ENCODE measurements around the gene MCC. TPM values are rescaled to one million over a fixed set of nuclear protein-coding genes. Genes with fewer than 3 reads are reported as not detected.

Gene MCC
- total RNA-seq, 2 experiments from 2014 or later = 0.25 TPM; not detected in 1

DNA sequence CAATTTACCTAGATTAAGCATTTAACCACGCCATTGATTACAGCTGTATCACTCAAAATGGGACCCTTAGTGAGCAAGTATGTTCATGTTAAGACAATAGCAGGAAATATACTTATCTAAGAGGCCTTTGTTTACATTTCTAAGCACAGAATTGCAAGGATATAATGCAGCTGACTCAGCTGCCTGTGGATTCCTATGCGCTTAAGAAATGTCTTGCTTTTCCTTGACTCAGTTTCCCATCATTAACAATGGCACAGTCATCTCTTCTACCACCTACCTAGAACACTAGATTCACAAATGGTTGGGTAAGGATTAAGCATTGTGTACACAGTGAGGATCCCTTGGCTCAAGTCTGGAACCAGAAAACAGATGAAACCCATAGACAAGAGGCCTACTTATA, 217.2 kb downstream of the MCC start:
- Histone ChIP-seq H3K9me2 (ENCODE audit: insufficient read depth, low read length) (no peaks in the 10 kb centered on the region), H3K36me3 (ENCODE audit: insufficient read depth, low read length) (no peaks in the 10 kb centered on the region), H3K4me3 (ENCODE audit: low read depth, low read length, poor library complexity, severe bottlenecking) (no peak overlapping the region), H2AFZ (ENCODE audit: low read length) (no peak overlapping the region), H4K20me1 (ENCODE audit: insufficient read depth, low read length) (no peaks in the 10 kb centered on the region), H3K79me2 (ENCODE audit: insufficient read depth, low read depth, low read length) (no peaks in the 10 kb centered on the region), H3K9me3 (ENCODE audit: low read length) (no peaks in the 10 kb centered on the region), H3K4me1 (ENCODE audit: insufficient read depth, low read length, poor library complexity, severe bottlenecking) (no peaks in the 10 kb centered on the region), H3K4me2 (ENCODE audit: low read length) (no peak overlapping the region), H3K27ac (ENCODE audit: low read depth, low read length, poor library complexity, severe bottlenecking) (no peak overlapping the region)
- TF ChIP-seq, protein P1, sequence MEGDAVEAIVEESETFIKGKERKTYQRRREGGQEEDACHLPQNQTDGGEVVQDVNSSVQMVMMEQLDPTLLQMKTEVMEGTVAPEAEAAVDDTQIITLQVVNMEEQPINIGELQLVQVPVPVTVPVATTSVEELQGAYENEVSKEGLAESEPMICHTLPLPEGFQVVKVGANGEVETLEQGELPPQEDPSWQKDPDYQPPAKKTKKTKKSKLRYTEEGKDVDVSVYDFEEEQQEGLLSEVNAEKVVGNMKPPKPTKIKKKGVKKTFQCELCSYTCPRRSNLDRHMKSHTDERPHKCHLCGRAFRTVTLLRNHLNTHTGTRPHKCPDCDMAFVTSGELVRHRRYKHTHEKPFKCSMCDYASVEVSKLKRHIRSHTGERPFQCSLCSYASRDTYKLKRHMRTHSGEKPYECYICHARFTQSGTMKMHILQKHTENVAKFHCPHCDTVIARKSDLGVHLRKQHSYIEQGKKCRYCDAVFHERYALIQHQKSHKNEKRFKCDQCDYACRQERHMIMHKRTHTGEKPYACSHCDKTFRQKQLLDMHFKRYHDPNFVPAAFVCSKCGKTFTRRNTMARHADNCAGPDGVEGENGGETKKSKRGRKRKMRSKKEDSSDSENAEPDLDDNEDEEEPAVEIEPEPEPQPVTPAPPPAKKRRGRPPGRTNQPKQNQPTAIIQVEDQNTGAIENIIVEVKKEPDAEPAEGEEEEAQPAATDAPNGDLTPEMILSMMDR (conservative IDR thresholded peaks at IDR 0.05; ENCODE audit: low read length) = no peak
- TF ChIP-seq EZH2phosphoT487 (IDR thresholded peaks at IDR 0.05; ENCODE audit: borderline replicate concordance, low read depth, low read length) = no peak
- POLR2A ChIA-PET = interaction anchor here (0.6 kb wide), 1 partner anchor 265 kb away, joined by 3 read pairs; no protein-coding TSS in a partner anchor
- no peak for DNase-seq (ENCODE audit: low spot score)
- CTCF ChIA-PET (ENCODE audit: unreplicated experiment) = no interaction called here
- intact Hi-C loops (cut with micrococcal nuclease; ENCODE audit: unreplicated experiment) = no loop called here
- no TSS peak for BruUV-seq (replicated peaks)

DNA sequence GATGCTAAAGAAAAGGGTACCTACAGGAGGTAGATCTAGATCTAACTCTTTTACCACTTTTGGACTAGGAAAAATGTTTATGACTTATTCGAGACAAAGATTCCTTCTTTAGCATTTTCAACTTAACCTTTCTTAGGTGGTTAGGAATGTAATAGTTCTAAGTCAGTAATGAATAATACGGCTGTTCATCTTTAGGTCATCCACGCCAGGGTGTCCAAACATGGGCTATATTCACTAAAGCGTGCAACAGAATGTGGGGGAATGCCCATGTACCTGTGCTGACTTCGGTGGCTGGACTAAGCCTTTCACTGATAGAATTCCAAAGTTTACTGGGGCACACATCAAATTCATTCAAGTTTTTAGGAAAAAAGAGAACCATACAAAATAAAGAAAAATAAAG, 218.2 kb downstream of the MCC start:
- no peak for TF ChIP-seq EZH2phosphoT487 (IDR thresholded peaks at IDR 0.05; ENCODE audit: borderline replicate concordance, low read depth, low read length)
- TF ChIP-seq, protein P1 (conservative IDR thresholded peaks at IDR 0.05; ENCODE audit: low read length) = no peak
- Histone ChIP-seq H4K20me1 (ENCODE audit: insufficient read depth, low read length) (no peaks in the 10 kb centered on the region), H2AFZ (ENCODE audit: low read length) (no peak overlapping the region), H3K27ac (ENCODE audit: low read depth, low read length, poor library complexity, severe bottlenecking) (no peak overlapping the region), H3K36me3 (ENCODE audit: insufficient read depth, low read length) (no peaks in the 10 kb centered on the region), H3K4me1 (ENCODE audit: insufficient read depth, low read length, poor library complexity, severe bottlenecking) (no peaks in the 10 kb centered on the region), H3K9me3 (ENCODE audit: low read length) (no peaks in the 10 kb centered on the region), H3K9me2 (ENCODE audit: insufficient read depth, low read length) (no peaks in the 10 kb centered on the region), H3K79me2 (ENCODE audit: insufficient read depth, low read depth, low read length) (no peaks in the 10 kb centered on the region), H3K4me3 (ENCODE audit: low read depth, low read length, poor library complexity, severe bottlenecking) (no peak overlapping the region), H3K4me2 (ENCODE audit: low read length) (no peak overlapping the region)
- POLR2A ChIA-PET = interaction anchor here (1.0 kb wide), 1 partner anchor 18 kb away, joined by 3 read pairs; no protein-coding TSS in a partner anchor
- CTCF ChIA-PET (ENCODE audit: unreplicated experiment) = no interaction called here
- no TSS peak for BruUV-seq (replicated peaks)
- no peak for DNase-seq (ENCODE audit: low spot score)
- intact Hi-C loops (cut with micrococcal nuclease; ENCODE audit: unreplicated experiment) = no loop called here

DNA sequence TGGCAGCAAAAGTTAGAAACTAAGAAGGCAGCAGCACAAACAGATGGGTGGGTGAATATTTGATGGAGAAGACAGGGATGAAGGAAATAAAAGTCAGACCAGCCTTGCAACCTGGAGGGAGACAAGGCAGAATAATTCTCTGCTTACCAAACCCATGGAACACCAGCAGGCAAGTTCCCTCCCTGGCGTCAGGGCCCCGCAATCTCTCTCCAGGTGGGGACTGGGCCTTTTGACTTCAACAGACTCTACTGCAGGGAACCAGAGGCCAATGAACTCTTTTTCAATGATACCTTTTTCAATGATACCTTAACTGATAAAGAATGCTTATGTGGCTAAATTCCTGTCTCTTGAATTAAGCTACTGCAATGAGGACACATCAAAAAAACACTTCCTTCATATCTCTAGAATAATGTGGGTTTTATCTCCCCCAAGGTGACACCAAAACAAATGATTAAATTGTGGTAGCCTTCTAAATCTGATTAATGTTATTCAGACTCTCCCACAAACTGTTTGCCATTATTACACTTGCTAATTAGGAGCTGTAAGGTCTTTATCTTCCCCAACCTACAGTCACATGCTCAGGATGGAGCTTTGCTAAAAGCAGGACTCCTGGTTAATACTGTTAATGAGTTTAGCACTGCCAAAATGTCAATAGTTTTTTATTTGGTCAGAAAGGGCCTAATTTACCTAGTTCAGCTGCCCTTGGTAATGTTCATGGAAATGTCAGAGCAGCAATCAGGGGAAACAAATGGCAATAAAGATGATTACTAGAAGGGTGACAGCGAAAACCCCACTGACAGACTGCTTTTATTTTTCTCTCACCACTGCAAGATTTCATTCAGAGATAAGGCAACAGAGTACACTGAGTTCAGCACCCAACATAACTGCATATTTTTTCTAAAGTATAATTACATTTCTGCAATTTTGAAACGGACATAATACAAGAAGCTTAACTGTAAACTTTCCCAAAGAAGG, 218.9 kb downstream of the MCC start:
- no peak for TF ChIP-seq EZH2phosphoT487 (IDR thresholded peaks at IDR 0.05; ENCODE audit: borderline replicate concordance, low read depth, low read length)
- TF ChIP-seq, protein P1 (conservative IDR thresholded peaks at IDR 0.05; ENCODE audit: low read length) = no peak
- Histone ChIP-seq H2AFZ (ENCODE audit: low read length) (no peak overlapping the region), H3K79me2 (ENCODE audit: insufficient read depth, low read depth, low read length) (no peaks in the 10 kb centered on the region), H3K36me3 (ENCODE audit: insufficient read depth, low read length) (no peaks in the 10 kb centered on the region), H4K20me1 (ENCODE audit: insufficient read depth, low read length) (no peaks in the 10 kb centered on the region), H3K4me3 (ENCODE audit: low read depth, low read length, poor library complexity, severe bottlenecking) (no peak overlapping the region), H3K4me1 (ENCODE audit: insufficient read depth, low read length, poor library complexity, severe bottlenecking) (no peaks in the 10 kb centered on the region), H3K27ac (ENCODE audit: low read depth, low read length, poor library complexity, severe bottlenecking) (no peak overlapping the region), H3K9me2 (ENCODE audit: insufficient read depth, low read length) (no peaks in the 10 kb centered on the region), H3K4me2 (ENCODE audit: low read length) (no peak overlapping the region), H3K9me3 (ENCODE audit: low read length) (no peaks in the 10 kb centered on the region)
- DNase-seq (ENCODE audit: low spot score) = no peak
- CTCF ChIA-PET (ENCODE audit: unreplicated experiment) = no interaction called here
- intact Hi-C loops (cut with micrococcal nuclease; ENCODE audit: unreplicated experiment) = no loop called here
- no TSS peak for BruUV-seq (replicated peaks)
- POLR2A ChIA-PET = interaction anchor here (0.6 to 1.0 kb wide), 3 partner anchors 9 to 326 kb away, joined by 3 to 4 read pairs (median 3); no protein-coding TSS in a partner anchor
